MCF 10A (cell line): ENCODE measurements around the gene MMP8. TPM values are rescaled to one million over a fixed set of nuclear protein-coding genes. Genes with fewer than 3 reads are reported as not detected.

Experiments
- Bru-seq: library from RNA; stranded (reverse); fragments of 400-500 nt; gene quantifications from one replicate; lab custom pipeline; 2021; lab: Mats Ljungman, UMichigan
- BruChase-seq, 2 experiments: library from RNA; stranded (reverse); fragments of 400-500 nt; gene quantifications; one replicate each; lab custom pipeline; 2021; lab: Mats Ljungman, UMichigan
- BruUV-seq: library from RNA; stranded (reverse); fragments of 400-500 nt; replicated peaks from 2 replicates; lab custom pipeline; 2021; lab: Mats Ljungman, UMichigan
- CTCF ChIA-PET: fragments of 300-600 bp; sonication (Branson Sonifier 250); formaldehyde crosslinking; extraction: SDS; loops from one replicate; lab custom pipeline; 2021; ENCODE audit warnings: antibody characterized with exemption, inconsistent platforms; lab: Yijun Ruan, JAX
- POLR2A ChIA-PET: fragments of 300-600, 350-650 bp; sonication (Branson Sonifier 250); formaldehyde crosslinking; extraction: SDS; loops from one replicate; lab custom pipeline; 2020; ENCODE audit warnings: antibody characterized with exemption, inconsistent platforms; lab: Yijun Ruan, JAX
- DNase-seq: peaks from one replicate; pipeline ENCODE4 v3.0.0-alpha.2; 2018; ENCODE audit not compliant: unreplicated experiment
- H3K27ac Mint-ChIP-seq: one replicate; pipeline ENCODE4 v1.8.0; 2022; ENCODE audit warnings: mild to moderate bottlenecking, low read depth, mixed read lengths; ENCODE audit not compliant: unreplicated experiment
- H3K27me3 Mint-ChIP-seq: one replicate; pipeline ENCODE4 v1.8.0; 2022; ENCODE audit warnings: mixed read lengths; ENCODE audit not compliant: insufficient read depth, unreplicated experiment
- H3K36me3 Mint-ChIP-seq: one replicate; pipeline ENCODE4 v1.8.0; 2022; ENCODE audit warnings: mild to moderate bottlenecking, moderate library complexity, mixed read lengths; ENCODE audit not compliant: insufficient read depth, unreplicated experiment
- H3K4me1 Mint-ChIP-seq: one replicate; pipeline ENCODE4 v1.8.0; 2022; ENCODE audit warnings: mixed read lengths; ENCODE audit not compliant: insufficient read depth, unreplicated experiment
- H3K4me3 Mint-ChIP-seq: one replicate; pipeline ENCODE4 v1.8.0; 2022; ENCODE audit warnings: mild to moderate bottlenecking, moderate library complexity, mixed read lengths; ENCODE audit not compliant: unreplicated experiment
- H3K9me3 Mint-ChIP-seq: one replicate; pipeline ENCODE4 v1.8.0; 2022; ENCODE audit warnings: mixed read lengths; ENCODE audit not compliant: unreplicated experiment
- intact Hi-C: fragments of 100-400 bp; cut with micrococcal nuclease; formaldehyde crosslinking; loops from 2 replicates; pipeline ENCODE4 v1.14.1; 2022
- long read RNA-seq: library from polyadenylated mRNA; stranded (forward); transcript quantifications from one replicate; pipeline ENCODE4 v2.0.0, GENCODE V29; 2022
- total RNA-seq: library from RNA; stranded (reverse); gene quantifications from 2 replicates; pipeline ENCODE4 v1.2.3, GENCODE V29; 2022
- TF ChIP-seq, protein P1 (sequence below): fragments of 200-600 bp; IDR thresholded peaks from one replicate; pipeline ENCODE4 v1.8.0; 2022; ENCODE audit warnings: antibody characterized with exemption, mild to moderate bottlenecking; ENCODE audit not compliant: unreplicated experiment

The MMP8 gene
- total RNA-seq = 0.12 TPM in 1 of 2 replicates, not detected in the other
- Bru-seq, nascent RNA = percentile 7 among the genes with signal in this experiment
- BruChase-seq, experiment 1, labeled RNA remaining after a 6-hour chase = percentile 10 among the genes with signal in this experiment
- percentile 10 among the genes with signal in this experiment for BruChase-seq, experiment 2, labeled RNA remaining after a 2-hour chase
- long read RNA-seq = 0 reads

DNA sequence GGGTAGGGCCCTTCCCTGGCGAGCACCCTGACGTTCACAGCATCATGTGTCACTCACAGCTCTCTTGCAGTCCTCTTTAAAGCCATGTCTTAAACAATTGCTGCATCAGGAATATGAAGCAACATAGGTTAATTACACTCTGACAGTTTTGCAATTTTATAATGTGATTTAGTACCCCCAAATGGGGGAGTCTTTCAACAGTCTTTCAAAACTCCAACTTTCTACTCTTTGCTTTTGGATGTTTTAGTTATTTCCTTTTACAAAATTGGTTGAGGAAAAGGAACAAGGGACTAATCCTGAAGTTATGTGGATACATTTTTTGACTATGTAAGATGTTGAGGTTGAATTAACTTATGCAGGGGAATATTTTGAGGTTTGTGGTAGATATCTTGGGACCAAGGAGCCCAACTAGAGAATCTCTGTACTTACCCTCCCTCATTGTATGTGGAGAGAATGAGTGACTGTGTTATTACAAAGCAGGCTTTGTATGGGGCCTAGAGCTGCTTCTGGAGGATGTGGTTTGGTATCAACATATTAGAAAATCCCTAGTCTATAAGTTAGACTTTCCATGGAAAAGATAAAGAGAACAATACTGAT is at the start of gene MMP8:
TSS of gene MMP8 (minus strand) at position 51 of the 597 bp plus-strand sequence. CDS start 99 bp downstream, outside the sequence.
- H3K27me3 Mint-ChIP-seq = no peaks in the 10 kb centered on the region
- H3K36me3 Mint-ChIP-seq = no peaks in the 10 kb centered on the region
- no TSS peak for BruUV-seq
- TF ChIP-seq, protein P1, sequence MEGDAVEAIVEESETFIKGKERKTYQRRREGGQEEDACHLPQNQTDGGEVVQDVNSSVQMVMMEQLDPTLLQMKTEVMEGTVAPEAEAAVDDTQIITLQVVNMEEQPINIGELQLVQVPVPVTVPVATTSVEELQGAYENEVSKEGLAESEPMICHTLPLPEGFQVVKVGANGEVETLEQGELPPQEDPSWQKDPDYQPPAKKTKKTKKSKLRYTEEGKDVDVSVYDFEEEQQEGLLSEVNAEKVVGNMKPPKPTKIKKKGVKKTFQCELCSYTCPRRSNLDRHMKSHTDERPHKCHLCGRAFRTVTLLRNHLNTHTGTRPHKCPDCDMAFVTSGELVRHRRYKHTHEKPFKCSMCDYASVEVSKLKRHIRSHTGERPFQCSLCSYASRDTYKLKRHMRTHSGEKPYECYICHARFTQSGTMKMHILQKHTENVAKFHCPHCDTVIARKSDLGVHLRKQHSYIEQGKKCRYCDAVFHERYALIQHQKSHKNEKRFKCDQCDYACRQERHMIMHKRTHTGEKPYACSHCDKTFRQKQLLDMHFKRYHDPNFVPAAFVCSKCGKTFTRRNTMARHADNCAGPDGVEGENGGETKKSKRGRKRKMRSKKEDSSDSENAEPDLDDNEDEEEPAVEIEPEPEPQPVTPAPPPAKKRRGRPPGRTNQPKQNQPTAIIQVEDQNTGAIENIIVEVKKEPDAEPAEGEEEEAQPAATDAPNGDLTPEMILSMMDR = no peak
- ChIA-PET POLR2A (no interaction called here), CTCF (no interaction called here)
- no peak within 1 kb of the TSS for H3K4me3 Mint-ChIP-seq
- no peak for DNase-seq
- H3K27ac Mint-ChIP-seq = no peak within 1 kb of the TSS
- H3K4me1 Mint-ChIP-seq = peaks cover 16% of the 10 kb centered on the region
- intact Hi-C loops = no loop called here
- no peaks in the 10 kb centered on the region for H3K9me3 Mint-ChIP-seq

- POLR2A ChIA-PET = no interaction called here
Observed at GRCh38 chr11:102773386-102773785, 48.6 kb upstream of the MMP8 start.

GRCh38 chr11:102771351-102771750 is 46.6 kb upstream of the MMP8 start:
- Mint-ChIP-seq H3K36me3 (no peaks in the 10 kb centered on the region), H3K9me3 (no peaks in the 10 kb centered on the region), H3K4me1 (no peaks in the 10 kb centered on the region), H3K27me3 (no peaks in the 10 kb centered on the region), H3K27ac (no peak overlapping the region), H3K4me3 (no peak overlapping the region)
- ChIA-PET CTCF (no interaction called here), POLR2A (no interaction called here)
- TF ChIP-seq, protein P1 = no peak
- no peak for DNase-seq
- intact Hi-C loops = no loop called here
- BruUV-seq = no TSS peak

More at GRCh38 chr11:102773386-102773785, 48.6 kb upstream of the MMP8 start:
- no peak for DNase-seq
- Mint-ChIP-seq H3K27ac (no peak overlapping the region), H3K4me1 (no peaks in the 10 kb centered on the region), H3K36me3 (no peaks in the 10 kb centered on the region), H3K27me3 (no peaks in the 10 kb centered on the region), H3K4me3 (no peak overlapping the region), H3K9me3 (no peaks in the 10 kb centered on the region)
- TF ChIP-seq, protein P1 = no peak
- intact Hi-C loops = no loop called here
- BruUV-seq = no TSS peak
- CTCF ChIA-PET = no interaction called here

- ChIA-PET CTCF (no interaction called here), POLR2A (no interaction called here)
- Mint-ChIP-seq H3K27ac (no peak overlapping the region), H3K9me3 (no peaks in the 10 kb centered on the region), H3K36me3 (no peaks in the 10 kb centered on the region), H3K4me1 (no peaks in the 10 kb centered on the region), H3K27me3 (no peaks in the 10 kb centered on the region), H3K4me3 (no peak overlapping the region)
- BruUV-seq = no TSS peak
- intact Hi-C loops = no loop called here
- no peak for DNase-seq
- TF ChIP-seq, protein P1 = no peak
Observed at GRCh38 chr11:102770191-102770590, 45.4 kb upstream of the MMP8 start.
